Endodermal cell (in vitro differentiated cells): ENCODE measurements around the gene TLE4. TPM values are rescaled to one million over a fixed set of nuclear protein-coding genes. Genes with fewer than 3 reads are reported as not detected.

Experiments used
- DNase-seq: peaks from one replicate; pipeline ENCODE4 v3.0.0-alpha.2; 2017
- H3K27ac ChIP-seq: 2 replicates; pipeline ENCODE4 v1.5.1; 2013; ENCODE audit warnings: mild to moderate bottlenecking, low read depth, low read length, moderate library complexity
- H3K27me3 ChIP-seq: 2 replicates; pipeline ENCODE4 v1.6.1; 2013; ENCODE audit warnings: mild to moderate bottlenecking, low read length, moderate library complexity; ENCODE audit not compliant: insufficient read depth, control insufficient read depth, poor library complexity, severe bottlenecking
- H3K36me3 ChIP-seq: 2 replicates; pipeline ENCODE4 v1.7.0; 2013; ENCODE audit warnings: mild to moderate bottlenecking, low read length, moderate library complexity; ENCODE audit not compliant: control insufficient read depth, insufficient read depth
- H3K4me1 ChIP-seq: one replicate; pipeline ENCODE4 v1.7.0; 2013; ENCODE audit warnings: low read length; ENCODE audit not compliant: control insufficient read depth, insufficient read depth
- H3K4me3 ChIP-seq: 2 replicates; pipeline ENCODE4 v1.5.1; 2013; ENCODE audit warnings: mild to moderate bottlenecking, low read length, moderate library complexity
- H3K9ac ChIP-seq: 2 replicates; pipeline ENCODE4 v1.6.1; 2013; ENCODE audit warnings: mild to moderate bottlenecking, low read length, moderate library complexity; ENCODE audit not compliant: poor library complexity, severe bottlenecking; ENCODE audit errors: extremely low read depth
- H3K9me3 ChIP-seq: 2 replicates; pipeline ENCODE4 v1.6.1; 2013; ENCODE audit warnings: mild to moderate bottlenecking, low read length, moderate library complexity; ENCODE audit not compliant: control insufficient read depth
- H3K27ac Mint-ChIP-seq: 2 replicates; pipeline ENCODE4 v1.8.0; 2020; ENCODE audit warnings: mixed read lengths
- H3K27me3 Mint-ChIP-seq: 2 replicates; pipeline ENCODE4 v1.8.0; 2021; ENCODE audit warnings: mild to moderate bottlenecking, mixed read lengths; ENCODE audit not compliant: insufficient read depth
- H3K36me3 Mint-ChIP-seq: 2 replicates; pipeline ENCODE4 v1.8.0; 2020; ENCODE audit warnings: low read depth, mixed read lengths
- H3K4me1 Mint-ChIP-seq: 2 replicates; pipeline ENCODE4 v1.8.0; 2020; ENCODE audit warnings: mixed read lengths
- H3K4me3 Mint-ChIP-seq: 2 replicates; pipeline ENCODE4 v1.8.0; 2020; ENCODE audit warnings: mild to moderate bottlenecking, moderate library complexity, mixed read lengths
- H3K9me3 Mint-ChIP-seq: 2 replicates; pipeline ENCODE4 v1.8.0; 2020; ENCODE audit warnings: mild to moderate bottlenecking, mixed read lengths
- CTCF ChIP-seq: fragments of 200-600 bp; sonication (generic); conservative IDR thresholded peaks from 2 replicates; pipeline ENCODE4 v1.5.0; 2021; ENCODE audit warnings: antibody characterized with exemption, mild to moderate bottlenecking
- WGBS, 2 experiments: methylation state at CpG; one replicate each; pipeline versions ENCODE4 v1.1.5 to v1.1.7; 2013; ENCODE audit warnings: missing lambda C conversion rate in 2 of 2, mixed read lengths in 1 of 2; ENCODE audit not compliant: insufficient coverage in 1 of 2, insufficient read length in 1 of 2; 5-methylcytosine and 5-hydroxymethylcytosine counted together
- total RNA-seq, 2 donors: library from RNA; stranded (reverse); fragmentation: NEBNext Ultra II Directional in 1 of 2; extraction: Animal tissue kit (Norgen Biotek cat#: 25700) in 1 of 2; gene quantifications; 2 replicates in 1 of 2; 3 replicates in 1 of 2; pipeline ENCODE4 v1.2.1, GENCODE V29; 2021

The TLE4 gene
- total RNA-seq, 2 donors from 2014 or later, result 16.7 to 25.5 TPM

- H3K4me1 ChIP-seq, result peaks cover 4% of the 10 kb centered on the region
- Mint-ChIP-seq H3K9me3 (no peaks in the 10 kb centered on the region), H3K27ac (peak overlapping the region; percentile 76), H3K4me1 (peaks cover 16% of the 10 kb centered on the region), H3K4me3 (no peak overlapping the region), H3K27me3 (peaks cover 19% of the 10 kb centered on the region), H3K36me3 (no peaks in the 10 kb centered on the region)
- peaks cover 25% of the 10 kb centered on the region for H3K27me3 ChIP-seq
- DNase-seq, result peak; percentile 78
- TF ChIP-seq CTCF, result no peak
- H3K4me3 ChIP-seq, result peak overlapping the region; percentile 83
- H3K27ac ChIP-seq, result peak overlapping the region; percentile 98
- H3K9ac ChIP-seq, result peak overlapping the region; percentile 73
- no peaks in the 10 kb centered on the region for H3K36me3 ChIP-seq
- WGBS, 2 experiments, result 0 to 1% methylated on average over 19 to 67 of the region's 69 CpGs
- H3K9me3 ChIP-seq, result peaks cover 10% of the 10 kb centered on the region
Measured at GRCh38 chr9:79570448-79571308, 1.1 kb upstream of the TLE4 start.

- Mint-ChIP-seq H3K9me3 (no peaks in the 10 kb centered on the region), H3K36me3 (no peaks in the 10 kb centered on the region), H3K4me3 (no peak overlapping the region), H3K4me1 (peaks cover 21% of the 10 kb centered on the region), H3K27me3 (peaks cover 25% of the 10 kb centered on the region), H3K27ac (no peak overlapping the region)
- peaks cover 10% of the 10 kb centered on the region for H3K9me3 ChIP-seq
- TF ChIP-seq CTCF, result no peak
- peaks cover 4% of the 10 kb centered on the region for H3K4me1 ChIP-seq
- peak overlapping the region; percentile 97 for H3K4me3 ChIP-seq
- H3K9ac ChIP-seq, result peak overlapping the region; percentile 92
- H3K36me3 ChIP-seq, result no peaks in the 10 kb centered on the region
- peak overlapping the region; percentile 97 for H3K27ac ChIP-seq
- 0 to 1% methylated on average over 19 to 45 of the region's 48 CpGs for WGBS, 2 experiments
- DNase-seq, result no peak
- H3K27me3 ChIP-seq, result peaks cover 29% of the 10 kb centered on the region
Measured at GRCh38 chr9:79572032-79572607, 355 bp downstream of the TLE4 start.

GRCh38 chr9:79572608-79573411 lies 1.0 kb downstream of the TLE4 start:
- Mint-ChIP-seq H3K4me3 (no peak overlapping the region), H3K27me3 (peaks cover 31% of the 10 kb centered on the region), H3K27ac (peak overlapping the region; percentile 82), H3K36me3 (no peaks in the 10 kb centered on the region), H3K4me1 (peaks cover 26% of the 10 kb centered on the region), H3K9me3 (no peaks in the 10 kb centered on the region)
- H3K9ac ChIP-seq, result peak overlapping the region; percentile 92
- peaks cover 29% of the 10 kb centered on the region for H3K27me3 ChIP-seq
- TF ChIP-seq CTCF, result no peak
- peak; percentile 79 for DNase-seq
- H3K36me3 ChIP-seq, result no peaks in the 10 kb centered on the region
- peaks cover 8% of the 10 kb centered on the region for H3K9me3 ChIP-seq
- H3K4me3 ChIP-seq, result peak overlapping the region; percentile 97
- peak overlapping the region; percentile 97 for H3K27ac ChIP-seq
- H3K4me1 ChIP-seq, result peaks cover 4% of the 10 kb centered on the region
- 0 to 3% methylated on average over 6 to 115 of the region's 115 CpGs for WGBS, 2 experiments
